ENCODE measurements around the gene DUSP7.

DNA sequence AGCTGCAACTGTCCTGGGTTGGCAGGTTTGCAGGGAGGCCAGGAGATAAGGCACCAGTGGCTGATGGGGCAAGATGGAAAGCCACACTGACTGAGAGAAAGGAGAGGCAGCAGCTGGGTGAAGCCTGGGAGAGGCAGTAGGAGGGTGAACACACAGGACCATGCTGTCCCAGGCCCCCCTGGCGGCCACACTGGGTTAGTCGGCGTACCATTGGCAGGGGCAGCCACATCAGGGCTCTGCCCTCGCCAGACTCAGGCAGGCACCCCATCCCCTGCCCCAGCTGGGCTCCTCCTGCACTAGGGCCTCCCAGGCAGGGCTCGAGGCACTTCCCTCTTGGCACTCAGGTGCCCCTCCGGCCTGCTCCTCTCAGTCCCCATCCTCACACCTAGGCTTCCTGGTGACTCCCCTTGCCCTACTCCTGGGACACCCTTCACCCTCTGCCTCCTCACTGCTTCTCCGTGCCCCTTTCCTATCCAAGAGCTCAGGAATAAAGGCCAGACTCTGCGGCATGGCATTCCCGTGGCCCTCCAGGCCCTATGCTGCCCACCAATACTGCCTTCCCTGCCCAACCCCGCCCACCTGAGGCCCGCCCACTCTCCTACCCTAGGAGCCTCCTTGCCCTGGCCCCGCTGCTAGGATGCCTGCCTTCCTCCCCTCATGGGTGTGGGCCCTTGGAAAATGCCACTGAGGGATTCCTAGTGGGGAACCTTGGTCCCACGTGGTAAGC lies 28.7 kb upstream of the DUSP7 start:
- TF ChIP-seq, protein P1, sequence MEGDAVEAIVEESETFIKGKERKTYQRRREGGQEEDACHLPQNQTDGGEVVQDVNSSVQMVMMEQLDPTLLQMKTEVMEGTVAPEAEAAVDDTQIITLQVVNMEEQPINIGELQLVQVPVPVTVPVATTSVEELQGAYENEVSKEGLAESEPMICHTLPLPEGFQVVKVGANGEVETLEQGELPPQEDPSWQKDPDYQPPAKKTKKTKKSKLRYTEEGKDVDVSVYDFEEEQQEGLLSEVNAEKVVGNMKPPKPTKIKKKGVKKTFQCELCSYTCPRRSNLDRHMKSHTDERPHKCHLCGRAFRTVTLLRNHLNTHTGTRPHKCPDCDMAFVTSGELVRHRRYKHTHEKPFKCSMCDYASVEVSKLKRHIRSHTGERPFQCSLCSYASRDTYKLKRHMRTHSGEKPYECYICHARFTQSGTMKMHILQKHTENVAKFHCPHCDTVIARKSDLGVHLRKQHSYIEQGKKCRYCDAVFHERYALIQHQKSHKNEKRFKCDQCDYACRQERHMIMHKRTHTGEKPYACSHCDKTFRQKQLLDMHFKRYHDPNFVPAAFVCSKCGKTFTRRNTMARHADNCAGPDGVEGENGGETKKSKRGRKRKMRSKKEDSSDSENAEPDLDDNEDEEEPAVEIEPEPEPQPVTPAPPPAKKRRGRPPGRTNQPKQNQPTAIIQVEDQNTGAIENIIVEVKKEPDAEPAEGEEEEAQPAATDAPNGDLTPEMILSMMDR (IDR thresholded peaks at IDR 0.05; ENCODE audit: insufficient read depth, low read depth, low read length), result no peak
- no peak for TF ChIP-seq EZH2 (IDR thresholded peaks at IDR 0.05; ENCODE audit: insufficient read depth, low read length)
